ENCODE measurements around the gene ANGPTL2. TPM values are rescaled to one million over a fixed set of nuclear protein-coding genes. Genes with fewer than 3 reads are reported as not detected.

ANGPTL2 gene
- total RNA-seq, 2 experiments from 2014 or later, result not detected

- TF ChIP-seq, protein P1, sequence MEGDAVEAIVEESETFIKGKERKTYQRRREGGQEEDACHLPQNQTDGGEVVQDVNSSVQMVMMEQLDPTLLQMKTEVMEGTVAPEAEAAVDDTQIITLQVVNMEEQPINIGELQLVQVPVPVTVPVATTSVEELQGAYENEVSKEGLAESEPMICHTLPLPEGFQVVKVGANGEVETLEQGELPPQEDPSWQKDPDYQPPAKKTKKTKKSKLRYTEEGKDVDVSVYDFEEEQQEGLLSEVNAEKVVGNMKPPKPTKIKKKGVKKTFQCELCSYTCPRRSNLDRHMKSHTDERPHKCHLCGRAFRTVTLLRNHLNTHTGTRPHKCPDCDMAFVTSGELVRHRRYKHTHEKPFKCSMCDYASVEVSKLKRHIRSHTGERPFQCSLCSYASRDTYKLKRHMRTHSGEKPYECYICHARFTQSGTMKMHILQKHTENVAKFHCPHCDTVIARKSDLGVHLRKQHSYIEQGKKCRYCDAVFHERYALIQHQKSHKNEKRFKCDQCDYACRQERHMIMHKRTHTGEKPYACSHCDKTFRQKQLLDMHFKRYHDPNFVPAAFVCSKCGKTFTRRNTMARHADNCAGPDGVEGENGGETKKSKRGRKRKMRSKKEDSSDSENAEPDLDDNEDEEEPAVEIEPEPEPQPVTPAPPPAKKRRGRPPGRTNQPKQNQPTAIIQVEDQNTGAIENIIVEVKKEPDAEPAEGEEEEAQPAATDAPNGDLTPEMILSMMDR (IDR thresholded peaks at IDR 0.05), result no peak
Observed at GRCh38 chr9:127132921-127133647, 10.6 kb upstream of the ANGPTL2 start.

GRCh38 chr9:127132375-127132774, 9.9 kb upstream of the ANGPTL2 start:
- POLR2A ChIA-PET, result interaction anchor here (0.9 kb wide), 1 partner anchor 8 kb away, joined by 3 read pairs; no protein-coding TSS in a partner anchor
- no peaks in the 10 kb centered on the region for H3K4me1 Mint-ChIP-seq (ENCODE audit: low read depth)
- ATAC-seq, result no peak
- intact Hi-C loops (cut with micrococcal nuclease), result no loop called here
- CTCF ChIA-PET, result no interaction called here
- H3K9me3 Mint-ChIP-seq, result no peaks in the 10 kb centered on the region
- TF ChIP-seq, protein P1 (IDR thresholded peaks at IDR 0.05), result no peak
- H3K27ac Mint-ChIP-seq, result no peak overlapping the region
- H3K27me3 Mint-ChIP-seq, result no peaks in the 10 kb centered on the region
- H3K36me3 Mint-ChIP-seq (ENCODE audit: low read depth), result no peaks in the 10 kb centered on the region
- DNase-seq, result no peak
- H3K4me3 Mint-ChIP-seq, result no peak overlapping the region

More at GRCh38 chr9:127132921-127133647, 10.6 kb upstream of the ANGPTL2 start:
- Mint-ChIP-seq H3K27ac (no peak overlapping the region), H3K4me1 (ENCODE audit: low read depth) (no peaks in the 10 kb centered on the region), H3K27me3 (no peaks in the 10 kb centered on the region), H3K4me3 (no peak overlapping the region), H3K9me3 (no peaks in the 10 kb centered on the region), H3K36me3 (ENCODE audit: low read depth) (no peaks in the 10 kb centered on the region)
- ChIA-PET POLR2A (no interaction called here), CTCF (no interaction called here)
- no peak for ATAC-seq
- intact Hi-C loops (cut with micrococcal nuclease), result no loop called here
- no peak for DNase-seq

DNA sequence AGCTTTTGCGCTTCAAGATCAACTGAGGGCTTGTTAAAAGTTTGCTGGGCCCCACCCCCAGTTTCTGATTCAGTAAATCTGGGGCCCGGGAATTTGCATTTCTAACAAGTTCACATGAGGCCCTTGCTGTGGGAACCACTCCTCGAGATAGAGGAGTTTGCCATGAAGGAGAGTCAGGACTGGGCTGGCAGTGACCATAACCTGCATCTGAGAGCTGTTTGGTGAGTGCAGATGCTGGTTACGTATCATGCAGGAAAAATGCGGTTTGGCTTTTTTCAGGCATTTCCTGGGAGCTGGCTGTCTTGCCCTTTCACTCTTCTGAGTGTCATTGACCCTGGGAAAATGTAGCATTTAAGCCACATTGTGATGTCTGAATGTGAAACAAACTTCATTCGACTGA, 9.4 kb upstream of the ANGPTL2 start:
- CTCF ChIA-PET, result interaction anchor here (0.8 kb wide), 1 partner anchor 27 kb away, joined by 3 read pairs; no protein-coding TSS in a partner anchor
- Mint-ChIP-seq H3K4me1 (ENCODE audit: low read depth) (no peaks in the 10 kb centered on the region), H3K4me3 (no peak overlapping the region), H3K27me3 (no peaks in the 10 kb centered on the region), H3K9me3 (no peaks in the 10 kb centered on the region), H3K27ac (no peak overlapping the region), H3K36me3 (ENCODE audit: low read depth) (no peaks in the 10 kb centered on the region)
- intact Hi-C loops (cut with micrococcal nuclease), result no loop called here
- TF ChIP-seq, protein P1 (IDR thresholded peaks at IDR 0.05), result no peak
- DNase-seq, result no peak
- no peak for ATAC-seq
- POLR2A ChIA-PET, result interaction anchor here (0.6 to 0.9 kb wide), 2 partner anchors 9 to 83 kb away, joined by 3 read pairs; no protein-coding TSS in a partner anchor

DNA sequence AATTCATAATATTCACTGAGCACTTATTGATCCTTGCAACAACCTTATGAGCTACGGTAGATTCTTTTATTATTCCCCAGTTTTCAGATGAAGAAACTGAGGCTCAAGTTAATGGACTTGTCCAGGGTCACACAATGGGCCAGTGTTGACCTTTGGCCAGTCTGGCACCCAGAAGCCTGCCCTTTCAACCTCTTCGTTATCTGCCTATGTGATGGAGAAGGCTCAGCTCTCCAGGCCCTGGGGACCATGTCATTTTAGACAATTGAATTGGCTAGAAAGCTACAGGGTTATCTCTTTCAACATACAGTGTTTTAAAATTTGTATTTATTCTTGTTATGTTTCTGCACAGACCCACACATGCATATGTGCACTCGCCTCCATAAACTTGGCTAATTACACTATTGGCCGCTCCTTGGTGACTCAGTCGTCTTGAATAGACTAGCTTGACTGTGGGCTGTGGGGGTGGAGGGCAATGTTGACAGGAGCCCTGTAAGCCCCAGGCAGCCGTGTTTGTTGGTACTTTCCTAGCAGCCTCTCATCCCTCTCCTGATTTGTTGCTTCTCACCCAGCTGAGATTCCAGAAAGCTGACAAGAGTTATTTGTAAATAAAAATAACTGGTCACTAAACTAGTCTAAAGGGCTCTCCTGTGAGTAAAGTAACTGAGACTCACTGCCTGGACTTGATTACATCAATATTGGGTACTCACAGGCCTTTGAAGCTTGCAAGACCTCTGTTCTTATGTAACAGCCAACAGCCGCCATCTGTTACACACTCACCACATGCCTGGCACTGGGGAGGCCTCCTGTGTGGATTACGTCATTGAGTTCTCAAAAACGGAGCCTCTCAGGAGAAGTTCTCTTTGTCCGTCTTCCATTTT, 8.5 kb upstream of the ANGPTL2 start:
- DNase-seq, result no peak
- intact Hi-C loops (cut with micrococcal nuclease), result no loop called here
- TF ChIP-seq, protein P1 (IDR thresholded peaks at IDR 0.05), result no peak
- H3K36me3 Mint-ChIP-seq (ENCODE audit: low read depth), result no peaks in the 10 kb centered on the region
- CTCF ChIA-PET, result interaction anchor here (0.8 kb wide), 1 partner anchor 26 kb away, joined by 3 read pairs; no protein-coding TSS in a partner anchor
- H3K4me3 Mint-ChIP-seq, result no peak overlapping the region
- H3K4me1 Mint-ChIP-seq (ENCODE audit: low read depth), result no peaks in the 10 kb centered on the region
- POLR2A ChIA-PET, result no interaction called here
- no peak overlapping the region for H3K27ac Mint-ChIP-seq
- no peaks in the 10 kb centered on the region for H3K27me3 Mint-ChIP-seq
- H3K9me3 Mint-ChIP-seq, result no peaks in the 10 kb centered on the region
- ATAC-seq, result no peak

DNA sequence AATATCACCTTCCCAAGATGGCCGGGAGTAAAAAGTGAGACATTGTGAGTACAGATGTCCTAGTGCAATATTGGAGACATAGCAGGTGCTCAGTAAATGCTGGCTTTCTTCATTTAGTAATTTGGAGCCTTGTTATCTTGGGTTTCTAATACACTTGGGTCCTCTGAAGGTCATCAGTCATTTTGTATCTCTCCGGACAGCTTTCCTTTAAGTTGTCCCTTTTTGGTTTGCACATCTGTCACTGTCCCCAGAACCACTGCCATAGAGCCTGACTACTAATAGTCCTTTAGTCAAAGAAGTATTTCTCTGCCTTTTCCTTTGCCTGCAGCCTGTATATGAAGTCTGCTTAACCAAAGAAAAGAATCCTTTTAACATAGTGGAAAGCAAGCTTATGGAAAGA, 7.8 kb upstream of the ANGPTL2 start:
- Mint-ChIP-seq H3K27me3 (no peaks in the 10 kb centered on the region), H3K9me3 (no peaks in the 10 kb centered on the region), H3K4me1 (ENCODE audit: low read depth) (no peaks in the 10 kb centered on the region), H3K36me3 (ENCODE audit: low read depth) (no peaks in the 10 kb centered on the region), H3K27ac (no peak overlapping the region), H3K4me3 (no peak overlapping the region)
- POLR2A ChIA-PET, result no interaction called here
- TF ChIP-seq, protein P1 (IDR thresholded peaks at IDR 0.05), result no peak
- intact Hi-C loops (cut with micrococcal nuclease), result no loop called here
- no peak for ATAC-seq
- CTCF ChIA-PET, result no interaction called here
- DNase-seq, result no peak
